AG09319 (cell line): Measurements from ENCODE around the gene SSH3.

Source experiments
- DNase-seq: peaks from one replicate; pipeline ENCODE4 v3.0.0-alpha.2; 2010; ENCODE audit warnings: low read depth; ENCODE audit errors: extremely low read depth
- CTCF ChIP-seq: IDR thresholded peaks from 2 replicates; pipeline ENCODE4 v1.5.1; 2011; ENCODE audit warnings: low read depth, mild to moderate bottlenecking, inconsistent platforms, low read length, moderate library complexity

SSH3 gene

DNA sequence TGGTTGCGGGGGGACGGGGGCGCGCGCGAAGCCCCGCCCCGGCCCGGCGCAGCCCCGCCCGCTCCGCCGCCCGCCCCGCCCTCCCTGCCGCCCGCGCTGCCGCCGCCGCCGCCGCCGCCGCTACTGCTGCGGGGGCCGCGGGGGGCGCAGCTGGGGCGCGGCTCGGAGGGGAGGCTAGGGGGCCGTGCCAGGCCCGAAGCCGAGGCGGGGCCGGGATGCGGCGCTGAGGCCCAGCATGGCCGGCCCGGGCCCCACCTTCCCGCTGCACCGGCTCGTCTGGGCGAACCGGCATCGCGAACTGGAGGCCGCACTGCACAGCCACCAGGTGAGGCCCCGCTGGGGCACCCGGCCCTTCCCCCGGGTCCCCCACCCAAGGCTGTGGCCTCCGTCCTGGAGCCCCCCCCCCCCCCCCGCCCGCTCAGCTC lies 14.1 kb upstream of the SSH3 start, which contains the start of gene ANKRD13D:
ANKRD13D (plus strand) TSS at position 78 of the 425 bp plus-strand sequence; CDS start at position 236, 158 bp downstream.
- no peak for TF ChIP-seq CTCF
- no peak for DNase-seq

GRCh38 chr11:67289651-67290479 lies 13.5 kb upstream of the SSH3 start:
- TF ChIP-seq CTCF: no peak

GRCh38 chr11:67290801-67291200 lies 12.5 kb upstream of the SSH3 start:
- DNase-seq: no peak
- TF ChIP-seq CTCF: no peak

More at GRCh38 chr11:67289651-67290479, 13.5 kb upstream of the SSH3 start:
- DNase-seq: no peak

GRCh38 chr11:67291481-67292381 lies 11.6 kb upstream of the SSH3 start:
- DNase-seq: no peak
- no peak for TF ChIP-seq CTCF

DNA sequence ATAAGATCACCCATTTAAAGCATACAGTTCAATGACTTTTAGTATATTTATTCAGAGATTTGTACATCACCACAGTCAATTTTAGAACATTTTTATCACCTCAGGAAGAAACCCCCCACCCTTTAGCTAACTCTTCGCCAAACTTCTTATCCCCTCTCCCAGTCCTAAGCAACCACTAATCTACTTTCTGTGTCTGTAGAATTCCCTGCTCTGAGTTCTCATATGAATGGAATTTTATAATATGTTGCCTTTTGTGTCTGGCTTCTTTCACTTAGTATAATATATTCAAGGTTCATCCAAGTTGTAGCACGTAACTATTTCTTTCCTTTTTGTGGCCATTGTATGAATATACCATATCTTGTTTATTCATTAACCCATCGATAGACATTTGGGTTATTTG lies 10.7 kb upstream of the SSH3 start:
- TF ChIP-seq CTCF: no peak
- no peak for DNase-seq

DNA sequence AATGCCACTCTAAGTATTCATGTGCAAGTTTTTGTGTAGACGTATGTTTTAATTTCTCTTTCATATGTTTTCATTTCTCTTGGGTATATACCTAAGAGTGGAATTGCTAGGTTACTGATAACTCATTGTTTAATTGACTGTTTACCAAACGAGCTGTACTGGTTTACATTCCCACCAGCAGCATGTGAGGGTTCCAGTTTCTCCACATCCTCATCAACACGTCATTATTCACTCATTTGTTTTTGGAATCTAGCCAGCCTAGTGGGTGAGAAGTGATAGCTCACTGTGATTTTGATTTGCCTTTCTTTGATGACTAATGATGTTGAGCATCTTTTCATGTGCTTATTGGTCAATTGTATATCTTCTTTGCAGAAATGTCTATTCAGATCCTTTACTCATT lies 10.2 kb upstream of the SSH3 start:
- no peak for TF ChIP-seq CTCF
- no peak for DNase-seq

DNA sequence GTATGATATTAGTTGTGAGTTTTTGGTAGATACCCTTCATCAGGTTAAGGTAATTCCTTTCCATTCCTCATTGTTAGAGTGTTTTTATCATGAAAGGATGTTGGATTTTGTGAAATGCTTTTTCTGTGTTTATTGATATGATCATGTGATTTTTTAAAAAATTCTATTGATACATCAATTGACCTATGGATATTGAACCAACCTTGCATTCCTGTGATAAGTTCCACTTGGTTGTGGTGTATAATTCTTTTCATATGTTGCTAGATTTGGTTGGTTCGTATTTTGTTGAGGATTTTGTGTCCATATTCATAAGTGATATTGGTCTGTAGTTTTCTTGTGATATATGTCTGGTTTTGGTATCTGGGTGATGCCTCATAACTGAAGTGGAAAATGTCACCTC lies 7.5 kb upstream of the SSH3 start:
- no peak for DNase-seq
- no peak for TF ChIP-seq CTCF
